GM12878 (cell line): ENCODE measurements around the gene SBDS. TPM values are rescaled to one million over a fixed set of nuclear protein-coding genes. Genes with fewer than 3 reads are reported as not detected.
"Not testable (repeated sequence)": the region's sequence is repeated elsewhere in the genome, so short reads cannot be mapped to it uniquely, and the experiment has no call there.

Experiments
- ATAC-seq: fragments of 200-7000 bp; cut with Tn5 transposase; 3 replicates; pipeline ENCODE4 v1.9.1; 2020; ENCODE audit warnings: mild to moderate bottlenecking, moderate library complexity
- BruUV-seq: library from RNA; stranded (reverse); fragments of 400-500 nt; replicated peaks from 2 replicates; lab custom pipeline; 2021; lab: Mats Ljungman, UMichigan
- CTCF ChIA-PET: fragments of 300-600 bp; sonication (Branson Sonifier 250); formaldehyde crosslinking; extraction: SDS; loops from one replicate; lab custom pipeline; 2021; ENCODE audit warnings: inconsistent platforms; lab: Yijun Ruan, JAX
- POLR2A ChIA-PET: fragments of 350-600 bp; formaldehyde crosslinking; extraction: SDS; loops from one replicate; lab custom pipeline; 2021; ENCODE audit warnings: inconsistent platforms; lab: Charles Lee
- RAD21 ChIA-PET: fragments of 300-600 bp; sonication (Branson Sonifier 250); formaldehyde crosslinking; loops from one replicate; lab custom pipeline; 2023; ENCODE audit warnings: antibody characterized with exemption; ENCODE audit not compliant: unreplicated experiment; lab: Charles Lee
- SMC1A ChIA-PET: fragments of 300-600 bp; sonication (Branson Sonifier 250); formaldehyde crosslinking; loops from one replicate; lab custom pipeline; 2023; ENCODE audit not compliant: unreplicated experiment, uncharacterized antibody; lab: Charles Lee
- DNase-seq: peaks from one replicate; pipeline ENCODE4 v3.0.0-alpha.2; 2011; ENCODE audit warnings: low read depth, low spot score
- FAIRE-seq: peaks from 3 replicates; lab custom pipeline; 2011; peaks lifted over from hg19 to GRCh38; lab: Jason Lieb, UNC
- H2AFZ ChIP-seq: 2 replicates; pipeline ENCODE4 v1.6.0; 2011; ENCODE audit warnings: low read depth, low read length, control low read depth; ENCODE audit not compliant: control insufficient read depth
- H3K27ac ChIP-seq: 2 replicates; pipeline ENCODE4 v1.5.1; 2011; ENCODE audit warnings: control low read depth; ENCODE audit not compliant: control insufficient read depth, insufficient read depth
- H3K27me3 ChIP-seq, 2 experiments: replicated peaks in 1 of 2; 2 replicates each; pipeline versions ENCODE4 v1.6.0 to v1.6.1; 2011; ENCODE audit warnings: low read length in 1 of 2; ENCODE audit not compliant: control insufficient read depth in 2 of 2, insufficient read depth in 2 of 2
- H3K36me3 ChIP-seq, 2 experiments: 2 replicates each; pipeline ENCODE4 v1.5.1; 2011; ENCODE audit warnings: low read length in 1 of 2; ENCODE audit not compliant: control insufficient read depth in 2 of 2, insufficient read depth in 2 of 2
- H3K4me1 ChIP-seq: 2 replicates; pipeline ENCODE4 v1.6.1; 2011; ENCODE audit warnings: mild to moderate bottlenecking, low read length, moderate library complexity, mixed read lengths; ENCODE audit not compliant: control insufficient read depth, insufficient read depth
- H3K4me2 ChIP-seq: 2 replicates; pipeline ENCODE4 v1.6.0; 2011; ENCODE audit warnings: control low read depth; ENCODE audit not compliant: control insufficient read depth, insufficient read depth
- H3K4me3 ChIP-seq: fragments of 200-600 bp; sonication (generic); 2 replicates; pipeline ENCODE4 v1.5.1; 2016
- H3K79me2 ChIP-seq: 2 replicates; pipeline ENCODE4 v1.6.0; 2011; ENCODE audit warnings: low read length; ENCODE audit not compliant: control insufficient read depth, insufficient read depth
- H3K9ac ChIP-seq: 2 replicates; pipeline ENCODE4 v1.8.0; 2011; ENCODE audit warnings: low read length, control low read depth, mixed read lengths; ENCODE audit not compliant: control insufficient read depth, insufficient read depth
- H3K9me3 ChIP-seq: replicated peaks from 3 replicates; pipeline ENCODE4 v1.5.1; 2011; ENCODE audit warnings: mild to moderate bottlenecking, low read length; ENCODE audit not compliant: control insufficient read depth, insufficient read depth
- H4K20me1 ChIP-seq: 2 replicates; pipeline ENCODE4 v1.6.0; 2011; ENCODE audit not compliant: control insufficient read depth, insufficient read depth
- ATF7 ChIP-seq: fragments of 450-650 bp; IDR thresholded peaks from 2 replicates; pipeline ENCODE4 v1.6.1; 2016; ENCODE audit warnings: low read depth, mild to moderate bottlenecking
- BMI1 ChIP-seq: fragments of 450-650 bp; IDR thresholded peaks from 2 replicates; pipeline ENCODE4 v1.6.1; 2016; ENCODE audit warnings: mild to moderate bottlenecking, moderate library complexity, borderline replicate concordance
- CREB1 ChIP-seq: IDR thresholded peaks from 2 replicates; pipeline ENCODE4 v1.6.1; 2012; ENCODE audit warnings: low read depth, mild to moderate bottlenecking, inconsistent platforms
- EZH2 ChIP-seq: IDR thresholded peaks from 2 replicates; pipeline ENCODE4 v1.6.1; 2012; ENCODE audit warnings: low read depth, mild to moderate bottlenecking, control low read depth, inconsistent platforms, low read length, borderline replicate concordance; ENCODE audit not compliant: control insufficient read depth
- KDM1A ChIP-seq: fragments of 200-600 bp; sonication (generic); IDR thresholded peaks from 2 replicates; pipeline ENCODE4 v1.6.1; 2016; ENCODE audit warnings: borderline replicate concordance
- POLR2AphosphoS2 ChIP-seq: IDR thresholded peaks from 2 replicates; pipeline ENCODE4 v1.6.1; 2011; ENCODE audit warnings: low read depth, mild to moderate bottlenecking, low read length, improper control_type of control experiment, moderate library complexity
- ZNF622 ChIP-seq: fragments of 450-650 bp; IDR thresholded peaks from 2 replicates; pipeline ENCODE4 v1.6.1; 2017; ENCODE audit warnings: mild to moderate bottlenecking, inconsistent platforms
- WGBS: methylation state at CpG from one replicate; pipeline ENCODE4 v1.1.6; 2016; ENCODE audit warnings: low lambda C conversion rate; ENCODE audit not compliant: insufficient replicate concordance, insufficient coverage; ENCODE audit errors: missing lambda C conversion rate; 5-methylcytosine and 5-hydroxymethylcytosine counted together
- in situ Hi-C: fragments of 300-500 bp; cut with MboI; formaldehyde crosslinking; loops from 9 replicates; pipeline ENCODE4 v1.14.3; 2018; ENCODE audit warnings: mixed read lengths
- intact Hi-C: fragments of 100-400 bp; cut with micrococcal nuclease; formaldehyde crosslinking; loops from one replicate; pipeline ENCODE4 v1.14.2; 2022; ENCODE audit not compliant: unreplicated experiment
- polyA plus RNA-seq, 11 experiments: library from polyadenylated mRNA; depleted of rRNA in 4 of 11; unstranded in 6 of 11; stranded (reverse) in 5 of 11; fragments of >200 nt; fragmentation: Nextera tagmentation in 4 of 11; fragmentation: Illumina TruSeq in 1 of 11; extraction: Ambion mirVana in 4 of 11; extraction: Trizol in 1 of 11; gene quantifications; 1 replicate in 1 of 11; 2 replicates in 10 of 11; pipeline versions ENCODE4 v1.2.1 to v1.2.3, GENCODE V29; 2011 to 2016; ENCODE audit warnings: inconsistent platforms in 2 of 11, missing spikeins in 2 of 11, low read depth in 1 of 11
- total RNA-seq, 4 experiments: library from RNA; depleted of rRNA in 3 of 4; stranded (reverse); fragments of >200 nt in 3 of 4; fragmentation: Illumina TruSeq in 1 of 4; extraction: Trizol in 1 of 4; gene quantifications; 2 replicates each; pipeline versions ENCODE4 v1.2.1 to v1.2.3, GENCODE V29; 2013 to 2021
- TF ChIP-seq, protein P1 (sequence below): fragments of 450-650 bp; conservative IDR thresholded peaks from 2 replicates; pipeline ENCODE4 v1.6.1; 2017; ENCODE audit warnings: mild to moderate bottlenecking, moderate library complexity
- TF ChIP-seq, protein P2 (sequence below): fragments of 150-350 bp; IDR thresholded peaks from 2 replicates; pipeline ENCODE4 v1.6.1; 2014; ENCODE audit warnings: mild to moderate bottlenecking, low read depth, low read length
- TF ChIP-seq, protein P3 (sequence below): IDR thresholded peaks from 2 replicates; pipeline ENCODE4 v1.6.1; 2012; ENCODE audit warnings: low read depth, low read length, improper control_type of control experiment
- TF ChIP-seq, protein P4 (sequence below): IDR thresholded peaks from 2 replicates; pipeline ENCODE4 v1.6.1; 2012; ENCODE audit warnings: low read length, inconsistent platforms

Gene SBDS
- total and polyA plus RNA-seq, 10 of the 15 experiments (the other 5 are each of a cell fraction or from before 2014, with no cell fraction given), result 22.4 to 63.0 (median 32.8) TPM

DNA sequence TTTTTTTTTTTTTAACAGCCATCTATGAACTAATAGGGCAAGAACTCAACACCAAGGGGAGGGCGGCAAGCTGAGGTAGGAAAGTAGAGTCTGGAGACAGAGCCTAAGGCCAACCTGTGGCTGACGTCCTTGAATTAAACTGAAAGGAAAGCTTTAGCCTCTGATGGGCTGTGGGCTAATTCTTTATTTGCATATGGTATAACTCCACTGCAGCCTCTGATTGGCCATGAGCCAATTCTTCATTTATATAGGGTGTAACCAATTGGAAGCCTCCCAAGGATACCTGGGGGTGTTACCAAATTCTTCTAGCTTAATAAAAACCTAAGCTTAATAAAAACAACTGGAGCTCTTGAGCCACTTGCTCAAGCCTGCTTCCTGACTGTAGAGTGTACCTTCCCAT lies 11.6 kb upstream of the SBDS start:
- TF ChIP-seq, protein P1, sequence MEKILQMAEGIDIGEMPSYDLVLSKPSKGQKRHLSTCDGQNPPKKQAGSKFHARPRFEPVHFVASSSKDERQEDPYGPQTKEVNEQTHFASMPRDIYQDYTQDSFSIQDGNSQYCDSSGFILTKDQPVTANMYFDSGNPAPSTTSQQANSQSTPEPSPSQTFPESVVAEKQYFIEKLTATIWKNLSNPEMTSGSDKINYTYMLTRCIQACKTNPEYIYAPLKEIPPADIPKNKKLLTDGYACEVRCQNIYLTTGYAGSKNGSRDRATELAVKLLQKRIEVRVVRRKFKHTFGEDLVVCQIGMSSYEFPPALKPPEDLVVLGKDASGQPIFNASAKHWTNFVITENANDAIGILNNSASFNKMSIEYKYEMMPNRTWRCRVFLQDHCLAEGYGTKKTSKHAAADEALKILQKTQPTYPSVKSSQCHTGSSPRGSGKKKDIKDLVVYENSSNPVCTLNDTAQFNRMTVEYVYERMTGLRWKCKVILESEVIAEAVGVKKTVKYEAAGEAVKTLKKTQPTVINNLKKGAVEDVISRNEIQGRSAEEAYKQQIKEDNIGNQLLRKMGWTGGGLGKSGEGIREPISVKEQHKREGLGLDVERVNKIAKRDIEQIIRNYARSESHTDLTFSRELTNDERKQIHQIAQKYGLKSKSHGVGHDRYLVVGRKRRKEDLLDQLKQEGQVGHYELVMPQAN, result no peak
- TF ChIP-seq ATF7, result no peak
- no peak for TF ChIP-seq KDM1A
- no peak for TF ChIP-seq BMI1
- TF ChIP-seq POLR2AphosphoS2, result no peak
- TF ChIP-seq, protein P2, sequence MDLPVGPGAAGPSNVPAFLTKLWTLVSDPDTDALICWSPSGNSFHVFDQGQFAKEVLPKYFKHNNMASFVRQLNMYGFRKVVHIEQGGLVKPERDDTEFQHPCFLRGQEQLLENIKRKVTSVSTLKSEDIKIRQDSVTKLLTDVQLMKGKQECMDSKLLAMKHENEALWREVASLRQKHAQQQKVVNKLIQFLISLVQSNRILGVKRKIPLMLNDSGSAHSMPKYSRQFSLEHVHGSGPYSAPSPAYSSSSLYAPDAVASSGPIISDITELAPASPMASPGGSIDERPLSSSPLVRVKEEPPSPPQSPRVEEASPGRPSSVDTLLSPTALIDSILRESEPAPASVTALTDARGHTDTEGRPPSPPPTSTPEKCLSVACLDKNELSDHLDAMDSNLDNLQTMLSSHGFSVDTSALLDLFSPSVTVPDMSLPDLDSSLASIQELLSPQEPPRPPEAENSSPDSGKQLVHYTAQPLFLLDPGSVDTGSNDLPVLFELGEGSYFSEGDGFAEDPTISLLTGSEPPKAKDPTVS, result no peak
- TF ChIP-seq EZH2, result no peak
- TF ChIP-seq ZNF622, result no peak
- no peak for TF ChIP-seq CREB1
- TF ChIP-seq, protein P3, sequence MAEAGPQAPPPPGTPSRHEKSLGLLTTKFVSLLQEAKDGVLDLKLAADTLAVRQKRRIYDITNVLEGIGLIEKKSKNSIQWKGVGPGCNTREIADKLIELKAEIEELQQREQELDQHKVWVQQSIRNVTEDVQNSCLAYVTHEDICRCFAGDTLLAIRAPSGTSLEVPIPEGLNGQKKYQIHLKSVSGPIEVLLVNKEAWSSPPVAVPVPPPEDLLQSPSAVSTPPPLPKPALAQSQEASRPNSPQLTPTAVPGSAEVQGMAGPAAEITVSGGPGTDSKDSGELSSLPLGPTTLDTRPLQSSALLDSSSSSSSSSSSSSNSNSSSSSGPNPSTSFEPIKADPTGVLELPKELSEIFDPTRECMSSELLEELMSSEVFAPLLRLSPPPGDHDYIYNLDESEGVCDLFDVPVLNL, result no peak
- TF ChIP-seq, protein P4, sequence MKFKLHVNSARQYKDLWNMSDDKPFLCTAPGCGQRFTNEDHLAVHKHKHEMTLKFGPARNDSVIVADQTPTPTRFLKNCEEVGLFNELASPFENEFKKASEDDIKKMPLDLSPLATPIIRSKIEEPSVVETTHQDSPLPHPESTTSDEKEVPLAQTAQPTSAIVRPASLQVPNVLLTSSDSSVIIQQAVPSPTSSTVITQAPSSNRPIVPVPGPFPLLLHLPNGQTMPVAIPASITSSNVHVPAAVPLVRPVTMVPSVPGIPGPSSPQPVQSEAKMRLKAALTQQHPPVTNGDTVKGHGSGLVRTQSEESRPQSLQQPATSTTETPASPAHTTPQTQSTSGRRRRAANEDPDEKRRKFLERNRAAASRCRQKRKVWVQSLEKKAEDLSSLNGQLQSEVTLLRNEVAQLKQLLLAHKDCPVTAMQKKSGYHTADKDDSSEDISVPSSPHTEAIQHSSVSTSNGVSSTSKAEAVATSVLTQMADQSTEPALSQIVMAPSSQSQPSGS, result no peak
- TF ChIP-seq, all 136 proteins: peak for 0
- CTCF ChIA-PET, result no interaction called here
- Histone ChIP-seq H3K9ac (no peak overlapping the region), H4K20me1 (no peaks in the 10 kb centered on the region), H3K27me3 (no peaks in the 10 kb centered on the region), H3K4me3 (no peak overlapping the region), H3K36me3 (peaks cover 0 to 8% of the 10 kb centered on the region in 2 experiments; a peak in 3 of 4 replicates), H3K4me2 (no peak overlapping the region), H3K27ac (no peak overlapping the region), H3K4me1 (no peaks in the 10 kb centered on the region), H3K9me3 (no peaks in the 10 kb centered on the region; the same call in 2 of the 3 replicates), H3K79me2 (no peaks in the 10 kb centered on the region), H2AFZ (no peak overlapping the region)
- FAIRE-seq, result no peak
- 53% methylated on average over 2 of the region's 2 CpGs for WGBS
- POLR2A ChIA-PET, result interaction anchor here (0.6 to 0.7 kb wide), 3 partner anchors 118 to 976 kb away, joined by 3 to 12 read pairs (median 3); no protein-coding TSS in a partner anchor
- no peak for ATAC-seq
- RAD21 ChIA-PET, result no interaction called here
- SMC1A ChIA-PET, result interaction anchor here (0.6 kb wide), 1 partner anchor 93 kb away, joined by 5 read pairs; no protein-coding TSS in a partner anchor
- intact Hi-C loops (loop anchor here (10.0 kb wide), 1 partner anchor 452 kb away; no protein-coding TSS in a partner anchor), in situ Hi-C loops (no loop called here)
- no peak for DNase-seq
- BruUV-seq, result no TSS peak

DNA sequence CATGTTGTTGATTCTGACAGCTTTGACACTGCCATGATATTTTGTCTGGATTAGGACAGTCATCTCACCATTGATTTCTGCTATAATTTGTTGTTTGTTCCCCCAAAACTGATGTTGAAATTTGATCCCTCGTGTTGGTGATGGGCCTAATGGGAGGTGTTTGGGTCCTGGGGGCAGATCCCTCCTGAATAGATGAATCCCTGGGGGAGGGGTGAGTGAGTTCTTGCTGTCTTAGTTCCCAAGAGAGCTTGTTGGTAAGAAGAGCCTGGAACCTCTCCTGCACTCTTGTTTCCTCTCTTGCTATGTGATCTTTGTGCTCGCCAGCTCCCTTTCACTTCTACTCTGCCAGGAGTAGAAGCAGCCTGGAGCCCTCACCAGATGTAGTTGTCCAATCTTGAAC lies 8.8 kb upstream of the SBDS start:
- POLR2A ChIA-PET, BruUV-seq, H3K27me3 ChIP-seq, FAIRE-seq, H3K79me2 ChIP-seq, H3K4me1 ChIP-seq, SMC1A ChIA-PET, H3K9ac ChIP-seq, in situ Hi-C loops, H3K36me3 ChIP-seq, H3K4me3 ChIP-seq, ATAC-seq, H3K27ac ChIP-seq, H4K20me1 ChIP-seq, H3K9me3 ChIP-seq, RAD21 ChIA-PET, DNase-seq, H3K4me2 ChIP-seq, H2AFZ ChIP-seq: not testable (repeated sequence)
- CTCF ChIA-PET, result interaction anchor here (0.7 kb wide), 1 partner anchor 15 kb away, joined by 3 read pairs; no protein-coding TSS in a partner anchor
- WGBS, result 100% methylated on average over 2 of the region's 2 CpGs
- intact Hi-C loops, result loop anchor here (10.0 kb wide), 1 partner anchor 449 kb away; no protein-coding TSS in a partner anchor
